T-helper 2 cell treated with Interferon-gamma antibody and Interleukin-4, amounts not matched to agents 100 ng/mL and 5 ng/mL, for 36 hours (primary cell): ENCODE data around the gene GATAD2B. TPM values are rescaled to one million over a fixed set of nuclear protein-coding genes. Genes with fewer than 3 reads are reported as not detected.
"Not testable (repeated sequence)": the region's sequence is repeated elsewhere in the genome, so short reads cannot be mapped to it uniquely, and the experiment has no call there.

Experiments
- intact Hi-C: fragments of 100-400 bp; cut with micrococcal nuclease; formaldehyde crosslinking; loops from one replicate; pipeline ENCODE4 v1.15.1; 2023
- total RNA-seq: library from RNA; stranded (reverse); gene quantifications from 2 replicates; pipeline ENCODE4 v1.2.3, GENCODE V29; 2022

GATAD2B gene
- total RNA-seq, 1 donor from 2014 or later = 65.7 TPM

- intact Hi-C loops = no loop called here
Observed at GRCh38 chr1:153845158-153845557, 77.6 kb downstream of the GATAD2B start.

- intact Hi-C loops = not testable (repeated sequence)
Observed at GRCh38 chr1:153844349-153844748, 78.4 kb downstream of the GATAD2B start.

- intact Hi-C loops = no loop called here
Observed at GRCh38 chr1:153842006-153842471, 80.7 kb downstream of the GATAD2B start.

GRCh38 chr1:153841463-153841994 lies 81.2 kb downstream of the GATAD2B start:
- intact Hi-C loops = no loop called here

GRCh38 chr1:153840774-153841173 lies 82.0 kb downstream of the GATAD2B start:
- intact Hi-C loops = not testable (repeated sequence)

GRCh38 chr1:153833968-153834367 lies 88.8 kb downstream of the GATAD2B start:
- intact Hi-C loops = not testable (repeated sequence)

GRCh38 chr1:153833171-153833570 lies 89.6 kb downstream of the GATAD2B start:
- intact Hi-C loops = no loop called here

GRCh38 chr1:153832293-153832692 lies 90.5 kb downstream of the GATAD2B start:
- intact Hi-C loops = no loop called here

GRCh38 chr1:153831026-153831425 lies 91.7 kb downstream of the GATAD2B start:
- intact Hi-C loops = no loop called here

GRCh38 chr1:153827168-153827964 lies 95.4 kb downstream of the GATAD2B start:
- intact Hi-C loops = no loop called here

- intact Hi-C loops = no loop called here
Observed at GRCh38 chr1:153818876-153819275, 103.9 kb downstream of the GATAD2B start.

- intact Hi-C loops = no loop called here
Observed at GRCh38 chr1:153816283-153816889, 106.4 kb downstream of the GATAD2B start.

GRCh38 chr1:153805886-153806719 lies 116.7 kb downstream of the GATAD2B start:
- intact Hi-C loops = no loop called here

GRCh38 chr1:153805042-153805745 lies 117.6 kb downstream of the GATAD2B start:
- intact Hi-C loops = no loop called here

- intact Hi-C loops = no loop called here
Observed at GRCh38 chr1:153804112-153804511, 118.7 kb downstream of the GATAD2B start.

- intact Hi-C loops = no loop called here
Observed at GRCh38 chr1:153803470-153804056, 119.2 kb downstream of the GATAD2B start.

- intact Hi-C loops = no loop called here
Observed at GRCh38 chr1:153801786-153802697, 120.7 kb downstream of the GATAD2B start.

GRCh38 chr1:153801028-153801625 lies 121.6 kb downstream of the GATAD2B start:
- intact Hi-C loops = no loop called here

- intact Hi-C loops = no loop called here
Observed at GRCh38 chr1:153800516-153800915, 122.3 kb downstream of the GATAD2B start.
